ENCODE measurements around the gene ABCC2.

DNA sequence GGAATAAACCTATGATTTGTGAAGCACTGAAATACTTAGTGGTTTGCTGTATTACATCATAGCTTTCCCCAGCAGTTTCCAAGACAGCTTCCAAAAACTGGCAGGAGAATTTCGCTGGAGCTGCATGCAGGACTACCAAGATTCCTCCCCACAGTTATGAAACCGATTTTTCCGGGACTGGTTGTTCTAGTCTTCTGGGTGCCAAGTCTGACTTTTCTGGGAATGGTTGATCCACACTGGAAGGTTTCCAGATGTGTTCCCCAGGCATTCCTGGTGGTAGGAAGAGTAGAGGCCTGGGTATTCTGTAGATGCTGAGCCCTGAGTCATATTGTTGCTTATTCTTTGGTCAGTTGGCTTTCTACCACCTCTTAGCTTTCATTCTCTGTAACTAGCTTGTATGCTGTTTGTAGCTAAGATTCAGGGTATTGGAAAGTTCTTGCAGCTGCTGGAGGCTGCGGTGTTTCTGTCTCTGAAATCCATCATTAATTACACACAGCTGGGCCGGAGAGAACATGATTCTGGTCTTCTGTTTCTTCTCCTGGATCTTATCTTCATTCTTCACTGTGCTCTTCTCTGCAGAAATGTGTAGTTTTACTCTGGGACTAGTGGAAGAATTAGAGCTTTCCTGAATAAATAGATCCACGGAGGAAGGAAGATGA lies 6.3 kb downstream of the ABCC2 start:
- TF ChIP-seq, protein P1, sequence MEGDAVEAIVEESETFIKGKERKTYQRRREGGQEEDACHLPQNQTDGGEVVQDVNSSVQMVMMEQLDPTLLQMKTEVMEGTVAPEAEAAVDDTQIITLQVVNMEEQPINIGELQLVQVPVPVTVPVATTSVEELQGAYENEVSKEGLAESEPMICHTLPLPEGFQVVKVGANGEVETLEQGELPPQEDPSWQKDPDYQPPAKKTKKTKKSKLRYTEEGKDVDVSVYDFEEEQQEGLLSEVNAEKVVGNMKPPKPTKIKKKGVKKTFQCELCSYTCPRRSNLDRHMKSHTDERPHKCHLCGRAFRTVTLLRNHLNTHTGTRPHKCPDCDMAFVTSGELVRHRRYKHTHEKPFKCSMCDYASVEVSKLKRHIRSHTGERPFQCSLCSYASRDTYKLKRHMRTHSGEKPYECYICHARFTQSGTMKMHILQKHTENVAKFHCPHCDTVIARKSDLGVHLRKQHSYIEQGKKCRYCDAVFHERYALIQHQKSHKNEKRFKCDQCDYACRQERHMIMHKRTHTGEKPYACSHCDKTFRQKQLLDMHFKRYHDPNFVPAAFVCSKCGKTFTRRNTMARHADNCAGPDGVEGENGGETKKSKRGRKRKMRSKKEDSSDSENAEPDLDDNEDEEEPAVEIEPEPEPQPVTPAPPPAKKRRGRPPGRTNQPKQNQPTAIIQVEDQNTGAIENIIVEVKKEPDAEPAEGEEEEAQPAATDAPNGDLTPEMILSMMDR (conservative IDR thresholded peaks at IDR 0.05 in 1 of 2, IDR thresholded peaks at IDR 0.05 in 1 of 2; ENCODE audit: low read depth in 1 of 2, low read length in 2 of 2) = no peak
- TF ChIP-seq EZH2 (IDR thresholded peaks at IDR 0.05; ENCODE audit: low read length, missing control alignments) = no peak
